Lung (tissue), 12 donors: ENCODE measurements around the gene UPK3A. TPM values are rescaled to one million over a fixed set of nuclear protein-coding genes. Genes with fewer than 3 reads are reported as not detected.

ENCODE experiments used
- ATAC-seq: fragments of 200-7000 bp; cut with Tn5 transposase; one replicate; pipeline ENCODE4 v1.9.1; 2020; ENCODE audit warnings: moderate number of reproducible peaks; ENCODE audit not compliant: insufficient read depth, low FRiP score
- DNase-seq, 3 donors: peaks; one replicate each; pipeline ENCODE4 v3.0.0-alpha.2; 2013 to 2017
- H3K27ac ChIP-seq, 2 donors: one replicate each; pipeline ENCODE4 v1.5.1; 2013; ENCODE audit warnings: mild to moderate bottlenecking in 2 of 2, moderate library complexity in 2 of 2, control low read depth in 1 of 2, inconsistent platforms in 1 of 2, low read depth in 1 of 2, low read length in 1 of 2
- H3K27me3 ChIP-seq, 3 donors: one replicate each; pipeline ENCODE4 v1.5.1; 2013; ENCODE audit warnings: low read length in 2 of 3; ENCODE audit not compliant: control insufficient read depth in 3 of 3, insufficient read depth in 3 of 3
- H3K36me3 ChIP-seq, 4 donors: one replicate each; pipeline ENCODE4 v1.5.1; 2013; ENCODE audit warnings: low read length in 4 of 4, mild to moderate bottlenecking in 1 of 4, moderate library complexity in 1 of 4; ENCODE audit not compliant: control insufficient read depth in 4 of 4, insufficient read depth in 4 of 4
- H3K4me1 ChIP-seq, 5 donors: one replicate each; pipeline ENCODE4 v1.5.1; 2013; ENCODE audit warnings: low read length in 5 of 5, mild to moderate bottlenecking in 2 of 5, moderate library complexity in 1 of 5; ENCODE audit not compliant: control insufficient read depth in 5 of 5, insufficient read depth in 5 of 5
- H3K4me3 ChIP-seq: one replicate; pipeline ENCODE4 v1.5.1; 2013; ENCODE audit warnings: mild to moderate bottlenecking, control low read depth, moderate library complexity
- H3K9ac ChIP-seq, 2 donors: one replicate each; pipeline ENCODE4 v1.5.1; 2013; ENCODE audit warnings: low read length in 2 of 2, control low read depth in 1 of 2; ENCODE audit not compliant: insufficient read depth in 1 of 2
- H3K9me3 ChIP-seq, 4 donors: one replicate each; pipeline ENCODE4 v1.5.1; 2013; ENCODE audit warnings: low read length in 3 of 4, mild to moderate bottlenecking in 1 of 4, moderate library complexity in 1 of 4; ENCODE audit not compliant: control insufficient read depth in 4 of 4, insufficient read depth in 3 of 4
- WGBS, 2 donors: extraction: QIAGEN DNeasy Blood & Tissue Kit; methylation state at CpG; one replicate each; pipeline ENCODE4 v1.1.7; 2013; 5-methylcytosine and 5-hydroxymethylcytosine counted together
- polyA plus RNA-seq, 2 donors: library from polyadenylated mRNA; stranded (reverse); fragments of 200-250 nt; gene quantifications; one replicate each; pipeline ENCODE4 v1.2.1, GENCODE V29; 2013
- total RNA-seq, 2 donors: library from RNA; depleted of rRNA in 1 of 2; stranded (reverse); fragments of >200 nt in 1 of 2; gene quantifications; one replicate each; pipeline ENCODE4 v1.2.1, GENCODE V29; 2014 to 2021
- TF ChIP-seq, protein P1 (sequence below): IDR thresholded peaks from 2 replicates; pipeline ENCODE4 v1.5.1; 2012; ENCODE audit warnings: mild to moderate bottlenecking; ENCODE audit errors: control extremely low read depth, extremely low read depth
- donor health status: control.
- donor health status: control.
- donor health status: Bipolar disorder and iron deficiency.
- donor health status: healthy.
- donor health status: DM: yes; HTN: yes; CAD: no.

UPK3A gene
- total and polyA plus RNA-seq, 4 donors: 0.30 to 0.55 TPM; not detected in 2

- Histone ChIP-seq H3K4me1 (no peaks in the 10 kb centered on the region), H3K36me3 (peaks cover 0 to 20% (median 15%) of the 10 kb centered on the region in 4 donors), H3K9ac (no peak overlapping the region), H3K27ac (no peak overlapping the region), H3K9me3 (no peaks in the 10 kb centered on the region), H3K27me3 (no peaks in the 10 kb centered on the region), H3K4me3 (no peak overlapping the region)
- TF ChIP-seq, protein P1, sequence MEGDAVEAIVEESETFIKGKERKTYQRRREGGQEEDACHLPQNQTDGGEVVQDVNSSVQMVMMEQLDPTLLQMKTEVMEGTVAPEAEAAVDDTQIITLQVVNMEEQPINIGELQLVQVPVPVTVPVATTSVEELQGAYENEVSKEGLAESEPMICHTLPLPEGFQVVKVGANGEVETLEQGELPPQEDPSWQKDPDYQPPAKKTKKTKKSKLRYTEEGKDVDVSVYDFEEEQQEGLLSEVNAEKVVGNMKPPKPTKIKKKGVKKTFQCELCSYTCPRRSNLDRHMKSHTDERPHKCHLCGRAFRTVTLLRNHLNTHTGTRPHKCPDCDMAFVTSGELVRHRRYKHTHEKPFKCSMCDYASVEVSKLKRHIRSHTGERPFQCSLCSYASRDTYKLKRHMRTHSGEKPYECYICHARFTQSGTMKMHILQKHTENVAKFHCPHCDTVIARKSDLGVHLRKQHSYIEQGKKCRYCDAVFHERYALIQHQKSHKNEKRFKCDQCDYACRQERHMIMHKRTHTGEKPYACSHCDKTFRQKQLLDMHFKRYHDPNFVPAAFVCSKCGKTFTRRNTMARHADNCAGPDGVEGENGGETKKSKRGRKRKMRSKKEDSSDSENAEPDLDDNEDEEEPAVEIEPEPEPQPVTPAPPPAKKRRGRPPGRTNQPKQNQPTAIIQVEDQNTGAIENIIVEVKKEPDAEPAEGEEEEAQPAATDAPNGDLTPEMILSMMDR: no peak
- ATAC-seq (no peak), DNase-seq (no peak)
- WGBS, 2 donors: 87 to 89% methylated on average over 8 of the region's 8 CpGs
Measured at GRCh38 chr22:45343143-45343542, 58.4 kb downstream of the UPK3A start.

GRCh38 chr22:45344334-45344733 is 59.6 kb downstream of the UPK3A start:
- H3K27ac ChIP-seq: no peak overlapping the region
- peak in 2 of 3 donors; percentile 20 to 28 for DNase-seq
- no peaks in the 10 kb centered on the region for H3K9me3 ChIP-seq
- no peaks in the 10 kb centered on the region for H3K4me1 ChIP-seq
- peaks cover 0 to 20% (median 11%) of the 10 kb centered on the region in 4 donors for H3K36me3 ChIP-seq
- H3K9ac ChIP-seq: no peak overlapping the region
- no peaks in the 10 kb centered on the region for H3K27me3 ChIP-seq
- TF ChIP-seq, protein P1: no peak
- WGBS, 2 donors: 67 to 73% methylated on average over 5 of the region's 5 CpGs
- H3K4me3 ChIP-seq: no peak overlapping the region
- ATAC-seq: no peak

Other genes with a start within 250 kb of the UPK3A start
- gene NUP50, start 121.0 kb upstream of the UPK3A start, total RNA-seq: 10 to 100 TPM; 66.2 to 80.1 TPM
- 10 to 100 TPM; 15.2 to 27.6 TPM for gene NUP50, start 121.0 kb upstream of the UPK3A start, polyA plus RNA-seq
- gene KIAA0930, start 44.1 kb upstream of the UPK3A start, total RNA-seq: 10 to 100 TPM; 25.9 to 67.3 TPM
- 10 to 100 TPM; 57.3 to 57.4 TPM for gene KIAA0930, start 44.1 kb upstream of the UPK3A start, polyA plus RNA-seq
- gene FAM118A, start 25.0 kb downstream of the UPK3A start, total RNA-seq: 10 to 100 TPM; 14.6 to 42.3 TPM
- gene FAM118A, start 25.0 kb downstream of the UPK3A start, polyA plus RNA-seq: 10 to 100 TPM; 12.0 to 71.8 TPM
- not detected for gene SMC1B, start 128.7 kb downstream of the UPK3A start, total RNA-seq
- under 1 TPM; 0.01 to 0.04 TPM for gene SMC1B, start 128.7 kb downstream of the UPK3A start, polyA plus RNA-seq
- 1 to 10 TPM; 7.0 to 8.1 TPM for gene RIBC2, start 128.7 kb downstream of the UPK3A start, total RNA-seq
- 1 to 10 TPM; 2.8 to 4.4 TPM for gene RIBC2, start 128.7 kb downstream of the UPK3A start, polyA plus RNA-seq
- gene FBLN1, start 217.9 kb downstream of the UPK3A start, total RNA-seq: 100 to 1,000 TPM; 350 to 357 TPM
- 100 to 1,000 TPM in 1 of 2 donors, 10 to 100 TPM in 1; 82.7 to 116 TPM for gene FBLN1, start 217.9 kb downstream of the UPK3A start, polyA plus RNA-seq